ENCODE results near the gene GABRA1.

GABRA1 gene

DNA sequence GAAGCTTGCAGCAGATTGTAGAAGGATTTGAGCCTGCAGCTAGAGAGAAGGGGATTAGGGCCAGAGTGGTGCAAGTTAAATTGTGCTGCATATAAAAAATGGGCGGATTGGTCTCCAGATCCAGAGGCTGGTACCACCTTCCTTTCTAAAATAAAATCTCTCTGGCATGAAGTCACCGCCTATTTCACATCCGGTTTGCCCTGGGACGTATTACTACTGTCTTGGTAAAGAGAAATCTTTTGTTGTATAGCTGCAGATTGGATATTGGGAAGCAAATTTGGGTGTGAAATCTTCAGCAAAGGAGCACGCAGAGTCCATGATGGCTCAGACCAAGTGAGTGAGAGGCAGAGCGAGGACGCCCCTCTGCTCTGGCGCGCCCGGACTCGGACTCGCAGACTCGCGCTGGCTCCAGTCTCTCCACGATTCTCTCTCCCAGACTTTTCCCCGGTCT, at the start of gene GABRA1:
Gene GABRA1 (plus strand): TSS at position 180 of the 451 bp plus-strand sequence. CDS start 2,691 bp downstream, outside the sequence.
- no peak for DNase-seq (ENCODE audit: low read depth in 2 of 2)

DNA sequence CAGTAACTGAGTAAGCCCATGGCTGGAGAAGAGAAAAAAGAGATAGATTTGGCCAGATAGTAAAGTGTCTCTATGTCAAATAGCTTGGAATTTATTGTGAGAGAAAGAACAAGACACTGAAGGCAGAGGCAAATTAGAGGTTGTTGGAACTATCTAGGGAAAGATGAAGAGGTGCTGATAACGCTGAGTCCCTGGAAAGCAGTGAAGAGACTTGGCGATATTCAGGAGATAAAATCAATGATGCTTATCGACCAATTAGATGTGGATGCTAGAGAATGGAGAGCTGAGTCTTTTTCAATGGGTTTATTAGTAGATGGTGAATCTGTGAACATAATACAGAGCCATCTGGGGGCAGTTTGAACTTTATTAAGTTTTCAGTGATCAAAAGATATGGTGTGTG, 48.6 kb upstream of the GABRA1 start:
- DNase-seq (ENCODE audit: low read depth in 2 of 2): no peak

DNA sequence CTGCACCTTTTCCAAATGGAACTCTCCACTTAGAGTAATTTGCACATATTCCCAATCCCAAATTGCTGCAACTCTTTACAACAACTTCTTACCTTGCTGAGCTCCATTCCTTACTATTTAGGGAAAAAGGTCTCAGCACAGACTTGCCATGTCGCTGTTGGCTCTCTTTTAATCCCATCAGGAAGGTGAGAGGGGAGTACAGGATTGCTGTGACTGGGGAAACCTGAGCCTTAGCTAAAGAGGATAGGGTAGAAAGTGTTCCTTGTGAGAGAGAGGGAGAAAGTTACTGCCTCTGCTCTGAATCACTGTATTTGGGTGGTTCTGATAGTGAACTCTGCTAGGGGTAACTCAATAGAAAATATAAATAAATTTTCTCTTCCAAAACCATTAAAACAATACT, 43.7 kb upstream of the GABRA1 start:
- DNase-seq (ENCODE audit: low read depth in 2 of 2): no peak

GRCh38 chr5:161846746-161847145, 1.2 kb upstream of the GABRA1 start:
- DNase-seq (ENCODE audit: low read depth in 2 of 2): no peak

DNA sequence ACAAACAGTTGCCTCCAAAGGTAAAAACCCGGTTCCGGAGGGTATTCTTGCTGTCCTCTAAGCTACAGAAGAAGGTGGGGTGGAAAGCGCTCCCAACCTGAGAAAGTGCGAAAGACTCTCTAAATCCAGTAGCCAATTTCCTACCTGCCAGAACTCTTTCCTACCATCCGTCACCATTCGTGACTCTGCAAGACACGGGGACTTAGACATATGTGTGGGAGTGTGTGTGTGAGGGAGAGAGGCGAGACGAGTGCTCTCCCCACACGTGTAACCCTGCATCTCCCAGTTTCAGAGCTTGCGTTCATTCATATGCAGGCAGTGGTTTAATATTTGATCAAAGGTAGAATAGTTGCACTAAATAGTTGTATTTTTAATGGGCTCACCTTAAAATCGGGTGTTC, 473 bp upstream of the GABRA1 start:
- no peak for DNase-seq (ENCODE audit: low read depth in 2 of 2)

DNA sequence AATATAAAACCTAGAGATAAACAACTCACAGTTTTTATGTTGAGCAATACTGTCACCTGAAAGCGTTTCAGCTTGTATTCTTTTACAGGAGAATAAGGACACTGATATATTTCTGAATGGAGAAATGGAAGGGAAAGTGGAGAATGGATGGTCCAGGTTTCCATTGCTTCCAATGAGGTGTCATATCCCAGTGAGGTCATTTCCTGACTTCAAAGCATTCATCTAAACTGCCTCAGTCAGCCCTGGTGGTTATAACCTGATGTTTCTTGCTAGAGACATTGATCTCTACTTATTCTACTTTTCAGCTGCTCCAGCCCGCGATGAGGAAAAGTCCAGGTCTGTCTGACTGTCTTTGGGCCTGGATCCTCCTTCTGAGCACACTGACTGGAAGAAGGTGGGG, 2.6 kb downstream of the GABRA1 start:
- DNase-seq (ENCODE audit: low read depth in 2 of 2): no peak

DNA sequence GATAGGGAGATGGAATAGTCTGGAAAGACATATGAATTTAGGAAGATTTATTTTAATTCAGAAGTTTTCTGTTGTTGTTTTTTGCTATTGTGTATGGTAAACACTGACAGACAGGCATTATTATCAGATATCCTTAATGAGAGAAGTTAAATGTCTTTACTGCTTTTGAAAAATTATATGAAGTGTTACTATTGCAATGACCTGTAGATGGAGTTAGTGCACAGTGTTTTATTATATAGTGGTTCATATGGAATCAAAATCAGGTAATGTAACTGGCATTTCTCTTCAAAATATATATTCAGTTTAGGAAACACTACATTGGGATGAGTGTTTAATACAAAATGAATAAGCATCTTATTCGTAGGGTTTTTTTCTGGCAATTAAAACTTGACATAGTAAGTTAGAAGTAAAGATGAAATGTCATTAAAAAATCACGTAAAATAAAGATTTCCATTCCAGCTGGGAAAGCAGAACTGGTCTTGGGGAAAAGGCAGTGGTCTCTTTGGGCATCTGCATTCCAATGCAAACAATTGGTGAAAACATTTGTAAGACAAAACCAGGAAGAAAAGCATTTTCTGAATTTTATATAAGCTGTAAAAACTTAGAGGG, 3.9 kb downstream of the GABRA1 start:
- no peak for DNase-seq (ENCODE audit: low read depth in 2 of 2)

- no peak for DNase-seq (ENCODE audit: low read depth in 2 of 2)
These were observed 9.4 kb downstream of the GABRA1 start for GRCh38 chr5:161857358-161857757.

- DNase-seq (ENCODE audit: low read depth in 2 of 2): no peak
These were observed 15.3 kb downstream of the GABRA1 start for GRCh38 chr5:161863259-161863658.

DNA sequence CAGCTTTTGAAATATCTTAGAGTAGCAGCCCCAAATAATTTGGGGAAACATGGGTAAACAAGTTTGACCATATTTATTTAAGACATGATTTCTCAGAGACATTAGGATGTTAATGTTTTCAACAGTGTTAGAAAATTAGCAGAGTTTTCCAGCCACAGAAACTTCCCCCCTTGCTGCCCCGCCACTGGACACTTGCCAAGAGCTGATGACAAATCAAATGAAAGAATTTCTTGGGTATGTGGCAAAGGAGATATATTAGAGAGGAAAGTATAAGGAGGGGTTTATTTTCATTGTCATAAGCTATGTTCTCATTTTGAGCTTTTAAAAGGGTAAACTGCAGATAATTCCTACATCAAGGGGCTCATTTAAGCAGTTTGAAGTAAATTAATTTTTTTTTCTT, 15.9 kb downstream of the GABRA1 start:
- DNase-seq (ENCODE audit: low read depth in 2 of 2): no peak

GRCh38 chr5:161865510-161865909, 17.6 kb downstream of the GABRA1 start:
- DNase-seq (ENCODE audit: low read depth in 2 of 2): no peak

GRCh38 chr5:161889971-161890370, 42.1 kb downstream of the GABRA1 start:
- no peak for DNase-seq (ENCODE audit: low read depth in 2 of 2)

DNA sequence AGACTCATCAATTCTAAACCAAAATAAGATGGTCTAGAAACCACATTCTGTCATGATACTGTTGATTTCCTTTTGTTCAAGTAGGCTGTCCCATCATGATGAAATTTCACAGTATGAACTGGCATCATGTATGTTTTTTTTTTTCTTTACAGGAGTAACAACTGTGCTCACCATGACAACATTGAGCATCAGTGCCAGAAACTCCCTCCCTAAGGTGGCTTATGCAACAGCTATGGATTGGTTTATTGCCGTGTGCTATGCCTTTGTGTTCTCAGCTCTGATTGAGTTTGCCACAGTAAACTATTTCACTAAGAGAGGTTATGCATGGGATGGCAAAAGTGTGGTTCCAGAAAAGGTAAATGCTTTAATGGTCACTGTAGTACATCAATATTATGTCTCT, 47.6 kb downstream of the GABRA1 start:
- no peak for DNase-seq (ENCODE audit: low read depth in 2 of 2)

DNA sequence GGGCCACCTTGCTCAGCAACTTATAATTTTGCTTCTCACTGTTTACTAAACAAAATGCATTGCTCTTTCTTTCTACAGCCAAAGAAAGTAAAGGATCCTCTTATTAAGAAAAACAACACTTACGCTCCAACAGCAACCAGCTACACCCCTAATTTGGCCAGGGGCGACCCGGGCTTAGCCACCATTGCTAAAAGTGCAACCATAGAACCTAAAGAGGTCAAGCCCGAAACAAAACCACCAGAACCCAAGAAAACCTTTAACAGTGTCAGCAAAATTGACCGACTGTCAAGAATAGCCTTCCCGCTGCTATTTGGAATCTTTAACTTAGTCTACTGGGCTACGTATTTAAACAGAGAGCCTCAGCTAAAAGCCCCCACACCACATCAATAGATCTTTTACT, 49.1 kb downstream of the GABRA1 start:
- no peak for DNase-seq (ENCODE audit: low read depth in 2 of 2)

GRCh38 chr5:161899590-161899989, 51.7 kb downstream of the GABRA1 start:
- DNase-seq (ENCODE audit: low read depth in 2 of 2): no peak

GRCh38 chr5:161900981-161901380, 53.1 kb downstream of the GABRA1 start:
- no peak for DNase-seq (ENCODE audit: low read depth in 2 of 2)

DNA sequence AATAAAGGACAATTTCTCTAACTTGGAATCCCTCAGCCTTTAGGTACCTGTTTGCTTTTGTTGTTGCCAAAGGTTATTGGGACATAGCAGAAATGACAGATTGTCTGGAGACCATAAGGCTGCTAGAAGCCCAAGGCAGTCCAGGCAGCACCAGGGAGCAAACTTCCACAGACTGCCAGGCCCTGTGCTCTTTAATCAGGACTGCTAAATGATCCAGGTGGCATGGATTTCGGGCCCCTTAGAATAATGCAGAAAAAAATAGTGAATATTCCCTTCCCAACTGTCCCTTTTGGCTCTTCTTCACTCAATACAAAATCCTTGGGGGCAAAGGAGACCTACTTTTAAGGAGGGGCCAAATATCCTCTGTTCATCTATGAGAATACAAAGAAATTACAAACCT, 73.9 kb downstream of the GABRA1 start:
- no peak for DNase-seq (ENCODE audit: low read depth in 2 of 2)

DNA sequence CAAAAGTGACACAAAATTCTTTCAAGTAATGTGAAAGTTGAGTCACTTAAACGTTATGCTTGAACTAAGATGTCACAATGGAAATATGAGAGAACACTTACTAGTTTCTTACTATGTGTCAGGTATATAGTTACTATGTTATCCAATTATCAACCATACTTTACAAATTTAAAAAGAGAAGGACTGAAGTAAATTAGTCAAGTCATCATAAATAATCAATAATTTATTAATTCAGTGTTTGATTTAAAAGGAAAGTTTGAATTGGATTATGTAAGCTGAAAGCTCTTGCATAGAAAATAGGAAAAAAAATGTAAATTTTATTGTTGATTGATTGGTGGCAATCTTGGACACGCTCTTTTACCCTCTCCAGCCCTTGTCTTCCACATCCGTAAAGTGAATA, 76.3 kb downstream of the GABRA1 start:
- DNase-seq (ENCODE audit: low read depth in 2 of 2): no peak

- DNase-seq (ENCODE audit: low read depth in 2 of 2): no peak
These were observed 78.0 kb downstream of the GABRA1 start for GRCh38 chr5:161925960-161926359.

GRCh38 chr5:161934486-161934885, 86.6 kb downstream of the GABRA1 start:
- no peak for DNase-seq (ENCODE audit: low read depth in 2 of 2)

DNA sequence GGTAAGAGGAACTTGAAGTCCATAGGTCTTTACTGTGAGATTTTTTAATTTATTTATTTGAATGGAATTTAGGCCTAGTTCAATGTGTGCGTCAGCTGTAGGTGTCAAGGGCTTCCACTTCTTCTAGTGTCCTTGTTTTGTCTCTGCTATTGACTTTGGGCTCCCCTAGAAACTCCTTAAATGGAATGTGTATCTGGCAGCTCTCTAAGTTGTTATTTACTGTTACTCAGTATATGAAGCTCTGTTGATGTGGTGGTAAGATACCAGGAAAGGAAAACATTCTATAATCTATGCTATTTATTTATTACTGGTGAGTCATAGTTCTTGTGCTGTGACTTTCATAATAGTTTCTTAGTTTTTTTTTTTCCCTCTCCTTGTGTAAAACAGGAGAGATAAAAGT, 97.1 kb downstream of the GABRA1 start:
- DNase-seq (ENCODE audit: low read depth in 2 of 2): no peak

DNA sequence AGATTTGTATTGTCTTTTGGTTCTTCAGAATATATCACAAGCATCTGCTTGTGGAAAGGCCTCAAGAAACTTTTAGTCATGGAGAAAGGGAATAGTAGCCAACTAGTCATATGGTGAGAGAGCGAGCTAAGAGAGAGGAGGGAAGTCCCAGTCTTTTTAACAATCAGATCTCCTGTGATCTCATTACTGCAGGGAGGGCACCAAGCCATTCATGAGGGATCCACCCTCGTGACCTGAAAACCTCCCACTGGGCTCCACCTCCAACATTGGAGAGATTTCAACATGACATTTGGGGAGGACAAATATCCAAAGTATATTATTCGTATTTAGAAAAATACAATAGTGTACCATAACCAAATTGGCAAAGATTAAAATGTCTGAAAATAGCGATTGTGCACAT, 99.0 kb downstream of the GABRA1 start:
- no peak for DNase-seq (ENCODE audit: low read depth in 2 of 2)
